Measurements from ENCODE around the gene TK1.
A peak's percentile ranks its signal among the peaks of the same experiment; 100 is the strongest.

TK1 gene

GRCh38 chr17:78128551-78129350 lies 58.1 kb downstream of the TK1 start, which contains the start of gene TMC6:
TMC6 (minus strand) TSS chr17:78128755; CDS start chr17:78126832, 1,923 bp downstream.
- no peak for TF ChIP-seq CTCF (IDR thresholded peaks at IDR 0.05; ENCODE audit: low read depth, low read length)
- no peak for DNase-seq (ENCODE audit: low read depth in 2 of 2)
- H3K4me3 ChIP-seq (replicated peaks in 1 of 2; ENCODE audit: low read depth in 2 of 2, low read length in 2 of 2) = peak within 1 kb of the TSS; percentile 53 to 56

GRCh38 chr17:78127888-78128550 lies 58.8 kb downstream of the TK1 start:
- no peak for DNase-seq (ENCODE audit: low read depth in 2 of 2)
- no peak for TF ChIP-seq CTCF (IDR thresholded peaks at IDR 0.05; ENCODE audit: low read depth, low read length)
- H3K4me3 ChIP-seq (replicated peaks in 1 of 2; ENCODE audit: low read depth in 2 of 2, low read length in 2 of 2) = peak overlapping the region; percentile 53 to 56

GRCh38 chr17:78127239-78127887 lies 59.5 kb downstream of the TK1 start:
- DNase-seq (ENCODE audit: low read depth in 2 of 2) = no peak
- TF ChIP-seq CTCF (IDR thresholded peaks at IDR 0.05; ENCODE audit: low read depth, low read length) = no peak
- H3K4me3 ChIP-seq (replicated peaks in 1 of 2; ENCODE audit: low read depth in 2 of 2, low read length in 2 of 2) = peak overlapping the region; percentile 36 to 53

GRCh38 chr17:78126895-78127238 lies 60.0 kb downstream of the TK1 start:
- H3K4me3 ChIP-seq (replicated peaks in 1 of 2; ENCODE audit: low read depth in 2 of 2, low read length in 2 of 2) = no peak overlapping the region
- no peak for TF ChIP-seq CTCF (IDR thresholded peaks at IDR 0.05; ENCODE audit: low read depth, low read length)

GRCh38 chr17:78125976-78126894 lies 60.6 kb downstream of the TK1 start:
- DNase-seq (ENCODE audit: low read depth in 2 of 2) = no peak
- H3K4me3 ChIP-seq (replicated peaks in 1 of 2; ENCODE audit: low read depth in 2 of 2, low read length in 2 of 2) = no peak overlapping the region

More at GRCh38 chr17:78126895-78127238, 60.0 kb downstream of the TK1 start:
- DNase-seq (ENCODE audit: low read depth in 2 of 2) = no peak

More at GRCh38 chr17:78125976-78126894, 60.6 kb downstream of the TK1 start:
- TF ChIP-seq CTCF (IDR thresholded peaks at IDR 0.05; ENCODE audit: low read depth, low read length) = no peak
